CD4-positive, alpha-beta T cell treated with Interleukin-17A for 4 hours (primary cell): ENCODE data around the gene DKK3.

ENCODE experiments used
- DNase-seq: peaks from one replicate; pipeline ENCODE4 v3.0.0-alpha.2; 2020; ENCODE audit warnings: mixed read lengths

DKK3 gene

GRCh38 chr11:11966354-11966741, 42.1 kb downstream of the DKK3 start:
- DNase-seq, result no peak

DNA sequence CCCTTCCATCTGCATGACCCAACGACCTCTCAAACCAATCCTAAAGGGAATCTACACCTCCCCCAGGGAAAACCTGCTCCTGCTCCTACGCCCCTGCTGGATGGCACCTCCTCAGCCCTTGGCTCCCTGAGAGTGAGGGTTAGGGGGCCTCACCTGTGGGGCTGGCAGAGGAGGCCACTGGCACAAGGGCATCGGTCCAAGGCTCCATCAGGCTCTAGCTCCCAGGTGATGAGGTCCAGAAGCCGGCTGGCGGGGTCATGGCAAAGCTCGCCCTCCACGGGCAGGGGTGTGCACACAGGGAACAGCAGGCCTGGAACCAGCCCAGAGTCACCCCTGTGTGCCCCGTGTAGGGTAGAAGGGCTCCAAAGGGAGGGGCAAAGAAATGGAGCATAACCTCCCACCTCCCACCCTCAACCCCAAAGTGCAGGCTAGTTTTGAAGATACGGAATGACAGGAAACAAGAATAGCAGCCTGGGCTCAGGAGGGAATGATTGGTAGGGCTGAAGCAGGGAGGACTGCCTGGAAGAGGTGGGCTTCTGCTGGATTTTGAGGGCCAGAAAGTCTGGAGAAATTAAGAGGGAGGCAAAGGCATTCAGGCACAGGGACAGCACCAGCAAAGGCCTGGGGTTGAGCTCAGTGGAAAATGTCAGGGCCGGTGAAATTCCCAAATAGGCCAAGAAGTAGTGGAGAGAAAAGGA, 42.6 kb downstream of the DKK3 start:
- no peak for DNase-seq

- no peak for DNase-seq
Measured at GRCh38 chr11:11965192-11965591, 43.2 kb downstream of the DKK3 start.

- no peak for DNase-seq
Measured at GRCh38 chr11:11964774-11965150, 43.7 kb downstream of the DKK3 start.

DNA sequence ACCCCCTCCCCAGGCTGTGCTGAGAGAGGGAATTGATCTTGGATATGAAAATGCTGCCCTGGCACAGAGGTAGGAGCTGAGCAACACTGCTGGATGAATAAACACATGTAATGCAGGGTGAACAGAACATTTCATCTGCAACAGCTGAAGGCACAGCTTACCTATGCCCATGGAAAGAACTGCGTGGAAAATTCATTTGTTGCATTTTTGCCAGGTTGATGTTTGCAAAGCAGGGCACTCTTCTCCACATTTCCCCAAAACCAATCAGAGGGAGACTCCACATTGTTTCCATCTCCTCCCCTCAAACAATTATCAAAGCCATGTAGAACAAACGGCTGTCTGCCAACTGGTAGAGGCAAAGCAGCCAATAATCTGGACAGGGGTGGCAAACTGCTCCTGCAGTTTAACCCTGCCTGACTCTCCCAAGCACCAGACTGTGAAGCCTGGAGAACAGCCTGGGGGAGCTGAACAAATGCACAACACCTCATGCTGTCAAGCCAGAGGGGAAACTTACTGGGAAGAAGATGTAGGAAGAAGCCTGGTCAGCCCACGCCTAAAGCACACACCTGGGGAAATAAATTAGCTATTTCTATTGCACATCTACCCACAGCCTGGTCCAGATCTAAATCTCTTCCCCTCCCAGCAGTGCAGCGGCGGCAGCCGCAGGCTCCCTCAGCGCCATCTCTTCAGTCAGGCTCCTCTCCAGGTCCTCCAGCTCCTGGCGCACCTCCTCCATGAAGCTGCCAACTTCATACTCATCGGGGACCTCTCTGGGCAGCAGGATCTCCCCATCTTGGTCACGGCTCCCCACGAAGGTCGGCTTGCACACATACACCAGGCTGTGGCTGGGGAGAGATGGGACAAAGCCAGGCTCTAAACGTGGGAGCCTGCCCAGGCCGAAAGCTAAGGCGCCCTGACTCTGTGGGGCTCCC, 44.3 kb downstream of the DKK3 start:
- DNase-seq, result no peak

DNA sequence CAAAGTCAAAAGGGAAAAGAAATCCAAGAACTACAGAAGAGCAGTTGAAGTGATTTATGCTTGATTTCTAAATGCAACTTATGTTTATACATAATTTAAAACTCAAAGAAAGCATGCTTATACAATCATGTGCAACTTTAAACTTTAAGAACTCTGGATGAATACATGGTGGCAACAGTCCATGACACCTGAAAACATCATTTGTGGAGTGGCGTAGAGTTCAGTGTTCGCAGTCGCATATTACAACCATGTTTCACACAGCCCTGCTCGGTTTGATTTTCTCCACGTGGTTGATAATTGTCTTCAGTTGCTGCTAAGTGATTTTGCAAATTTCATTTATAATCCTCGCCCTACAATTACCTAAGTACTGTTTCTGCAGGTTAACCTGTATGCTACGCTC, 45.4 kb downstream of the DKK3 start:
- DNase-seq, result no peak

GRCh38 chr11:11961399-11962028, 46.9 kb downstream of the DKK3 start:
- no peak for DNase-seq

DNA sequence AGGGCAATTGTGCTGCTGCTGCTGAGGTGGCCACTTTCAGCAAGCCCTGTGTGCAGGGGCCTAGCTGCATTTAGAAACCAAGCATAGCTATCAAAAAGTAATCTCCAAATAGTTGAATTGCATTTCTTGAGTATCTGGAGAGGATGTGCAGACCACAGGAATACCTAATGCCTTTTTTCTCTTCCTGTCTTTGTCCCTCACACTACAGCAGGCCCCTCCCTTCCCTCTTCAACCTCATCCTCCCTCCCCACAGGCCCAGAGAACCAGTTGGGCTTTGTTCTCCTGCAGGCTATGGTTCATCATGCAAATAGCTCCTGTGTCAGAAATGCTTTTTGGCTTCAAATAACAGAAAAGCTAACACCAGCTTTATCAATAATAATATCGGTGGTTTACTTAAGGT, 47.7 kb downstream of the DKK3 start:
- peak; percentile 51 for DNase-seq

GRCh38 chr11:11959601-11960000, 48.8 kb downstream of the DKK3 start:
- no peak for DNase-seq

GRCh38 chr11:11958403-11959231, 49.8 kb downstream of the DKK3 start:
- no peak for DNase-seq

GRCh38 chr11:11956006-11956405, 52.4 kb downstream of the DKK3 start:
- DNase-seq, result no peak

- no peak for DNase-seq
Measured at GRCh38 chr11:11952036-11952435, 56.4 kb downstream of the DKK3 start.

DNA sequence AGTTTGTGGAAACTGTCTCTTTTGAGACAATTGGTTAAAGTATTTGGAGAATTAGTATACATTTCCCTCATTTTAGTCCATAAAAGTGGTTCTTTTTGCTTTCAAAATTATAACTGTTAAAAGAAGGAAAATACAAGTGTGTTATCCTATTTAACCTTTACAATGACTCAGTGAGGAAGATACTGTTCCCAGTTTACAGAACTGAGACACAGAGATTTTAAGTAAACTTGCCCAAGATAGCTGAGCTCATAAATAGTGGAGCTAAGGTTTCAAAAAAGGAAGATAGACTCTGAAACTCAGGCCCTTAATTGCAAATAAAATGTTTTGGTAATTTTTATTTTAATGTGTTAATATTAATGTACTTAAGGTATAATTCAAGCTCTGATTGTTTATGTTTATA, 58.9 kb downstream of the DKK3 start:
- DNase-seq, result no peak

GRCh38 chr11:11948242-11948947, 60.0 kb downstream of the DKK3 start:
- no peak for DNase-seq

DNA sequence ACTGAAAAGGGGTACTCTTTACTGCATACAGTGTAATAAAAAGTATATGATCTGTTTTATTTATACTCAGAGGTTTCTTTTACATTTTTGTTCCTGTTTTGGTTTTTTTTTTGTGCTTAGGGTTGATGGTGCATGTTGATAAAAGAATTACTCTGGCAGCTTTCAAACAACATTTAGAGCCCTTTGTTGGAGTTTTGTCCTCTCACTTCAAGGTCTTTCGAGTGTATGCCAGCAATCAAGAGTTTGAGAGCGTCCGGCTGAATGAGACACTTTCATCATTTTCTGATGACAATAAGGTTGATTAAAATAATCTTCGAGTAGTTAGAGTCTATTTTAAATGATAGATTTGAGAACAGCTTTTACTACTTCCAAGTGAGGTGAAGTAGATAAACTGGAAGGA, 60.6 kb downstream of the DKK3 start:
- no peak for DNase-seq

DNA sequence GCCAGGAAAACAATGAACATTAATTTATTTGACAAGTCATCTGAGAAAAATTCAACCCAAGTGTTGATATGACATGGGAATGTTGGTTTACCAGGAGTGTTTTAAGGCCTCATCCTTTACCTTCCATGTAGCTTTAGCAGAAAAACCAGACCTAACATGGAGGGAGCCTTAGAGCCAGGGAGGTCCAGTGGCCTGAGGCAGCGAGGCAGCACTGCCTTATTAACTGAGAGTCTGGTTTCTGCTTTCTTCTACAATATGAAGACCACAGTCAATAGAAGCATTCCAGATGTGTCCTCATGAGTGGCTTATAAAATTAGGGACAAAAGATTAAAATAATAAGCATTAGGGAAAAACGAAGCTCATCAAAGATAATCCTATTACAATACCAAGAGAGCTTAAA, 61.5 kb downstream of the DKK3 start:
- no peak for DNase-seq

GRCh38 chr11:11946180-11946579, 62.2 kb downstream of the DKK3 start:
- DNase-seq, result no peak

GRCh38 chr11:11944444-11944843, 64.0 kb downstream of the DKK3 start:
- DNase-seq, result no peak

- DNase-seq, result no peak
Measured at GRCh38 chr11:11942668-11943067, 65.8 kb downstream of the DKK3 start.

GRCh38 chr11:11940551-11940950, 67.9 kb downstream of the DKK3 start:
- no peak for DNase-seq

GRCh38 chr11:11937957-11938356, 70.5 kb downstream of the DKK3 start:
- DNase-seq, result no peak

GRCh38 chr11:11937433-11937832, 71.0 kb downstream of the DKK3 start:
- DNase-seq, result no peak
